HAP-1 (cell line): Measurements from ENCODE around the gene SNX32.

Experiments used
- DNase-seq, 2 experiments: peaks; one replicate each; pipeline ENCODE4 v3.0.0-alpha.2; 2016 to 2020; ENCODE audit warnings: low spot score in 2 of 2
- H3K27me3 ChIP-seq: fragments of 250-450 bp; sonication (Bioruptor Pico); 2 replicates; pipeline ENCODE4 v1.5.1; 2020; ENCODE audit warnings: low read depth, mild to moderate bottlenecking, moderate library complexity
- H3K36me3 ChIP-seq: fragments of 250-450 bp; sonication (Bioruptor Pico); replicated peaks from 2 replicates; pipeline ENCODE4 v1.5.1; 2020; ENCODE audit warnings: mild to moderate bottlenecking
- H3K4me1 ChIP-seq: fragments of 250-450 bp; sonication (Bioruptor Pico); 2 replicates; pipeline ENCODE4 v1.5.1; 2020; ENCODE audit warnings: mild to moderate bottlenecking
- H3K4me3 ChIP-seq: fragments of 250-450 bp; sonication (Bioruptor Pico); 2 replicates; pipeline ENCODE4 v1.5.1; 2020; ENCODE audit warnings: mild to moderate bottlenecking, moderate library complexity
- H3K9me3 ChIP-seq: fragments of 250-450 bp; sonication (Bioruptor Pico); 2 replicates; pipeline ENCODE4 v1.5.1; 2020; ENCODE audit warnings: mild to moderate bottlenecking, moderate library complexity
- in situ Hi-C: fragments of 300-500 bp; cut with MboI; formaldehyde crosslinking; loops from 3 replicates; pipeline ENCODE4 v1.14.3; 2020; ENCODE audit warnings: low sequenced_read_pairs, inconsistent platforms, mixed read lengths

SNX32 gene

DNA sequence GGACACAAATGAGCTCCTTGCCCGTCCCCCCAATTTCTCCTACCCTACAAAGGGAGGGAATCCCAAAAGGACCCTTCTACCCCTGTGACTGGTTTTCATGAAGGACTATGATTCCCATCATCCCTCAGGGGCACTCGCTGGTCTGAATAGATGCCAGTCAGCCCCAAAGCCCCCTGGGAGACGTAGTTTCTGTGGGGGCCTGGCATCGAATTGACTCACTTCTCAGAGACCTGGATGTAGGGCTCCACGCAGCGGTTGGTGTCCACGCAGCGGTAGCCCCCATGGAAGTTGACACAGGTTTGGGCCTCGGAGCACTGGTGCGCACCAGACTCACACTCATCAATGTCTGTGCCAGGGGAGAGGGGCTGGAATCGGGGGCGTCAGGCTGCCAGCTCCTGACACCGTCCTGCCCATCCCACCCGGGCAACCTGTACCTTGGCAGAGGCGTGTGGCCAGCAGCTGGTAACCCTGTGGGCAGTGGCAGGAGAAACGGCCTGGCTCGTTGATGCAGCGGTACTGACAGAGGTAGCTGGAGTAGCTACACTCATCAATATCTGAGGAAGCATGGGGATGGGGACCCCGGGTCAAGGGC is 34.4 kb downstream of the SNX32 start:
- in situ Hi-C loops = no loop called here

DNA sequence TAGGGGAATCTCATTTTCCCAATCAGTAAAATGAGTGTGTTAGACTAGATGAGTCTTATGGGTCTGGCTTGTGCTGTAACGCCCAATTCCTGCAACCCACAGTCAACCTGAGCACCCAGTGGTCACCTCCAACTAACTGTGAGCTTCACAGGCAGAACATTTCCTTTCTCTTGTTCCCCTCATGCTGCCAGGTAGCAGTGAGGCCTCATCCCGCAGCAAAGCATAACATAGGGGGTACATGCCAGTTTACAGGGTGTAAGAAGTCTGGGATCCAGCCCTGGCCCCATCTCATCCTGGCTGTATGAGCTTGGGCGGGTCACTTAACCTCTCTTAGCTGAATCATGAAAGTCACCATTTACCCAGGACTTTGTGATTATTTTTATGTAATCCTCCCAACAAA is 35.1 kb downstream of the SNX32 start:
- Histone ChIP-seq H3K27me3 (no peaks in the 10 kb centered on the region), H3K9me3 (no peaks in the 10 kb centered on the region), H3K4me1 (peaks cover 5% of the 10 kb centered on the region), H3K4me3 (no peak overlapping the region), H3K36me3 (peaks cover 33% of the 10 kb centered on the region)
- in situ Hi-C loops = no loop called here
- no peak for DNase-seq

More for the DNA sequence above, 34.4 kb downstream of the SNX32 start:
- peaks cover 39% of the 10 kb centered on the region for H3K36me3 ChIP-seq
- peaks cover 1% of the 10 kb centered on the region; the same call in 1 of the 2 replicates for H3K4me1 ChIP-seq
- H3K9me3 ChIP-seq = no peaks in the 10 kb centered on the region
- no peaks in the 10 kb centered on the region for H3K27me3 ChIP-seq
- H3K4me3 ChIP-seq = no peak overlapping the region
- DNase-seq = peak in 1 of 2 experiments; percentile 54

GRCh38 chr11:65869643-65870306 is 36.0 kb downstream of the SNX32 start:
- DNase-seq = no peak
- H3K36me3 ChIP-seq = peaks cover 24% of the 10 kb centered on the region
- H3K27me3 ChIP-seq = no peaks in the 10 kb centered on the region
- H3K9me3 ChIP-seq = no peaks in the 10 kb centered on the region
- no peak overlapping the region for H3K4me3 ChIP-seq
- in situ Hi-C loops = no loop called here
- H3K4me1 ChIP-seq = peaks cover 5% of the 10 kb centered on the region

DNA sequence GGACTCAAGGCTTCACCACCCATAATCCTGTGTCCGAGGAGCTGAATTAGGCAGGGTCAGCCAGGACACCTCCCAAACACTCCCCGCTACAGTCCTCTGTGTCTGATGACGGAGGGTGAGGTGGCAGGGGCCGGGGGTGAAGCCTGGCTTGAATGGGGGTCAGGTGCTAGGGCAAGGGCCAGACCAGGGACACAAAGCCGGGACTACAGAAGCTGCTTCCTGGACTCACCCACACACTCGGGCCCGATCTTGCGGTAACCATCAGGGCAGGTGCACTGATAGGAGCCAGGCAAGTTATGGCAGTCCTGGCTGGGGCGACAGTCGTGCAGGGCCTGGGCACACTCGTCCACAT is 36.5 kb downstream of the SNX32 start:
- H3K4me1 ChIP-seq = peaks cover 5% of the 10 kb centered on the region
- DNase-seq = no peak
- no peaks in the 10 kb centered on the region for H3K27me3 ChIP-seq
- no peak overlapping the region for H3K4me3 ChIP-seq
- in situ Hi-C loops = no loop called here
- H3K36me3 ChIP-seq = peaks cover 19% of the 10 kb centered on the region
- H3K9me3 ChIP-seq = no peaks in the 10 kb centered on the region

GRCh38 chr11:65870706-65871681 is 37.2 kb downstream of the SNX32 start:
- in situ Hi-C loops = no loop called here
- DNase-seq = peak in 1 of 2 experiments; percentile 44
- Histone ChIP-seq H3K36me3 (peaks cover 12% of the 10 kb centered on the region), H3K4me1 (peaks cover 5% of the 10 kb centered on the region), H3K4me3 (no peak overlapping the region), H3K9me3 (no peaks in the 10 kb centered on the region), H3K27me3 (no peaks in the 10 kb centered on the region)

DNA sequence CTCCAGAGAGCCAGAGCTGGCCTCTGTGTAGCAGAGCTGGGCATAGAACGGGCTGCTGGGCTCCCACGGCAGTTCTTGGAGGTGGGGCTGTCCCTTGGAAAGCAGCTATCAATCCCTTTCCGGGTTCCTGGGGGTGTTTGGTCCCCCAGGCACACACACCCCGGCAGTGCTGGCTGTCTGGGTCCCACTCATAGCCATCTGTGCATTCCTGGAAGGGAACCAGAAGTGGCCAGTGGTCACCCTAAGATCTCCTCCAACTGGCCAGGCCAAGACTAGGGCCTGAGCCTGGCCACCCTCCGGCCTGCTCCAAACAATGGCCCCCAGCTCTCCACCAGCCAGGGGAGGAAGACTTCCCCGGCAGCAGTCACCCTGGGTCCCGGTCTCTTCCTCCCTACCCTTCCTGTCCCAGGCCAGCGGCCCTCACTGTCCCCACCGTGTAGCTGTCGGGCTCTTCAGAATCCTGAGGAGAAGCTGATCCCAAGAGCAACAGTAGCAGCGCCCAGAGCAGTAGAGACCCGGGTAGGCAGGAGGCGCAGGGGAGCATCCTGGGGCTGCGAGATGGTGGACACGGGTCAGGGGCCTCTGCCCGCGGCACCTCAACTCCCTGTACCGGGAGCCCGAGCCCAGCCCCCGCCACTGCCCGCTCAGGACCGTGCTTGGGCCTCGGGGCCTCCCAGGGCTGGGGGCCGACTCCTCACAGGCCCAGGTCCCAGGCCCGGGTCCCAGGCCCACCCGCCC is 38.2 kb downstream of the SNX32 start:
- no peaks in the 10 kb centered on the region for H3K27me3 ChIP-seq
- peaks cover 5% of the 10 kb centered on the region for H3K4me1 ChIP-seq
- in situ Hi-C loops = no loop called here
- H3K36me3 ChIP-seq = peaks cover 6% of the 10 kb centered on the region
- no peak for DNase-seq
- H3K9me3 ChIP-seq = no peaks in the 10 kb centered on the region
- no peak overlapping the region for H3K4me3 ChIP-seq

DNA sequence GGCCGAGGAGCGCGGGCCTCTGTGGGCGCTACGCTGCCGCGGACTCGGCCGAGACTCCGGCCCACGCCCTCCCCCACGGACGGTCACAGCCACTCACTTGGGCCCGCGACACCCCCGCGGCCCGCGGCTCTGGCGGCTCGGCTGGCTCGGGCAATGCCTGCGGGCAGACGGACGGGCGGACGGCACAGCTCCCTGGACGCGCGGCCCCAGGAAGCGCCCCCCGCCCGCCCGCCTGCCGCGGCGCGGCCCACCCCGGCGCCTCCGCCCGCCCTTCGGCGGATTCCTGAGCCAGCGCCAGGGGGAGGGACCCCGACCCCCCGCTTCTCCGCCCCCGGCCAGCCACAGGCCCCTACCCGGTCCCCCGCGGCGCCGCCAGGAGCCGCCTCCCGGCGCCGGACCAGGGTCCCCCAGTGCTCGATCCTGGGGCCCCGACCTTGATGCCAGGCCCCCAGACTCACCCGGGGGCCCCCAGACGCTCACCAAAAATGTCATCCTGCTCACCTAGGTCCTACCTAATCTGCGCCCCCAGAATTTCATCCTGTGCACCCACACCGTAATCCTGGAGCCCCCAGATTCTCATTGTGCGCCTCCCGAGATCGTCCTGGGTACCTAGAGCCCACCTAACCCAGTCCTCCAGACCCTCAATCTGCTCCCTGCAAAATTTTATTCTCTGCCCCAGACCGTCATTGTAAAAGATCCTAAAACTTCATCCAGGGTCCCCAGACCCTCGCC is 39.0 kb downstream of the SNX32 start, which contains the start of gene EFEMP2:
EFEMP2 (minus strand) TSS at position 215 of the 732 bp plus-strand sequence. CDS start 446 bp downstream, outside the sequence.
- no peak for DNase-seq
- in situ Hi-C loops = no loop called here
- Histone ChIP-seq H3K36me3 (peaks cover 6% of the 10 kb centered on the region; the same call in 1 of the 2 replicates), H3K9me3 (no peaks in the 10 kb centered on the region), H3K27me3 (no peaks in the 10 kb centered on the region), H3K4me1 (peaks cover 5% of the 10 kb centered on the region), H3K4me3 (peak within 1 kb of the TSS; percentile 31)

DNA sequence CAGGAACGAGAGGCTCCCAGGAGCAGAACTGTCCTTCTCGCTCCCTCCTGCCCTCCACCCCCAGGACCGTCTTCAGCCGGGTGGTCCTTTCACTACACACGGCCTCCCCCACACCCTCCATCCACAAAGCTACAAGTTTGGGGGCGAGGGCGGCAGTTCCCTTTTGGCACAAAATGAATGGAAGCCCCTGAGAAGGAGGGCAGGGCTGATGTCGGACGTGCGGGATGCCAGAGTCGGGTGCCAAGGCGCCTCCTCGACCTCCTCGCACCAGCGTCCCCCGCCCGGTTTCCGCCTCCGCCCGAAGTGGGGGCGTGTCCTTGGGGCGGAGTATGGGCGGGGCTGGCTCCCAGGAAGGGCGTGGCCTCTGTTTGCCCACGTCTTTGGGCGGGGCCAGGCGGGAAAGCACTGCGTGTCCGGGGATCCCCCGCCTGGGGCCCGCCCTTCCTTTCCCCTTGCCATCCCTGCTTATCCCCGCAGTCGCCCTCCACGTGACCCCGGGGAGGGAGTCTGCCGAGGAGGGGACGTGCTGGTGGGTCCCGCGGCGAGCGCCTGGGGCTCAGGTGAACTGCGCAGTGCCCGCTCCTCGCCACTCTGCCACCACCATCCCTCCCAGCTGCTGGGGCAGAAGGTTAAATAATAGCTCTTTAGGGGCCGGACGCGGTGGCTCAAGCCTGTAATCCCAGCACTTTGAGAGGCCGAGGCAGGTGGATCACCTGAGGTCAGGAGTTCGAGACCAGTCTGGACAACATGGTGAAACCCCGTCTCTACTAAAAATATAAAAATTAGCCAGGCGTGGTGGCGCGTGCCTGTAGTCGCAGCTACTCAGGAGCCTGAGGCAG is 39.8 kb downstream of the SNX32 start:
- H3K27me3 ChIP-seq = no peaks in the 10 kb centered on the region
- H3K4me3 ChIP-seq = peak overlapping the region; percentile 31
- DNase-seq = peak; percentile 87 to 96
- H3K4me1 ChIP-seq = peaks cover 5% of the 10 kb centered on the region
- H3K36me3 ChIP-seq = no peaks in the 10 kb centered on the region
- in situ Hi-C loops = no loop called here
- no peaks in the 10 kb centered on the region for H3K9me3 ChIP-seq

- in situ Hi-C loops = loop anchor here (5.0 kb wide), 1 partner anchor 108 kb away; no protein-coding TSS in a partner anchor
Observed at GRCh38 chr11:65879617-65880016, 45.9 kb downstream of the SNX32 start, which contains the start of gene CTSW. Gene CTSW, plus strand, starts transcription at chr11:65879837. Its CDS starts 18 bp downstream, at chr11:65879855.

DNA sequence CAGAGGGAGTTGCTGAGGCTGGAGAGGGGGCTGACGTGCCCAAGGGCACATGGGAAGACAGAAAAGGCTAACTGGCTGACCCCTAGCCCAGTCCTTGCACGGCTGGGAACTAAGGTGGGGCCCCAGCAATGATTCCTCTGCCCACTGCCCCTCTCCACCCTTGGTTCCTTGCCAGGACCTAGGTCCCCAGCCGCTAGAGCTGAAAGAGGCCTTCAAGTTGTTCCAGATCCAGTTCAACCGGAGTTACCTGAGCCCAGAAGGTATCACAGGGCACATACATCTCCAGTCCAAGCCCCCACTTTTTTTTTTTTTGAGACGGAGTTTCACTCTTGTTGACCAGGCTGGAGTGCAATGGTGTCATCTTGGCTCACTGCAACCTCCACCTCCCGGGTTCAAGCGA is 46.3 kb downstream of the SNX32 start:
- Histone ChIP-seq H3K36me3 (peaks cover 30% of the 10 kb centered on the region), H3K27me3 (no peaks in the 10 kb centered on the region), H3K4me1 (peaks cover 2% of the 10 kb centered on the region; the same call in 1 of the 2 replicates), H3K9me3 (no peaks in the 10 kb centered on the region), H3K4me3 (no peak overlapping the region)
- no peak for DNase-seq
- in situ Hi-C loops = loop anchor here (5.0 kb wide), 1 partner anchor 107 kb away; no protein-coding TSS in a partner anchor

More at GRCh38 chr11:65879617-65880016, 45.9 kb downstream of the SNX32 start, which contains the start of gene CTSW:
- Histone ChIP-seq H3K27me3 (no peaks in the 10 kb centered on the region), H3K9me3 (no peaks in the 10 kb centered on the region), H3K36me3 (peaks cover 26% of the 10 kb centered on the region), H3K4me3 (no peak within 1 kb of the TSS), H3K4me1 (no peaks in the 10 kb centered on the region)
- no peak for DNase-seq

DNA sequence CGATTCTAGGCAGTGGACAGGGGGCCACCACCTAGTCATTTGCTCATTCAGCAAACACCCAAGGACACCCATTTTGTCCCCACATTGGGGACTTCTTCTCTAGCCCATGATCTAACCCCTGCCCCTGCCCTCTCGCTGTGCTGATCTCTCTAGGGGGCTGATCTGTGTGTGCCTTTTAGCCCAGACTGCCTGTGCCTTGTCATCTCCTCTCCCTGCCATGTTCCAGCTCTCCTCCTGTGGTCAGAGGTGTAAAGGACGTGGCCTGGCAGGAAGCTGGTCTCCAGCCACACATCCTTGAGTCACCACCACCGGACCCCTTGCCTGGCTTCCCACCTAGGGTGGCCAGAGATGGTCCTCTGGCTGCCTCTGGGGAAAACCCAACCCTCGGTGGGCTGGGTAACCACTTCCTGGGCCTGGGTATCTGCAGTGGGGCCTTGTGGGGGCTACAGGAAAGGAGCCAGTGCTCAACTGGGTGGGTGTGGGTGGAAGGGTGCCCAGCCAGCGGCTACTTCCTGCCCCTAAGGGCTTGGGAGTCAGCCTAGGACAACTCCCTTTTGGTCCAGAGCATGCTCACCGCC is 47.2 kb downstream of the SNX32 start:
- Histone ChIP-seq H3K4me1 (peaks cover 2% of the 10 kb centered on the region; the same call in 1 of the 2 replicates), H3K36me3 (peaks cover 38% of the 10 kb centered on the region), H3K4me3 (no peak overlapping the region), H3K9me3 (no peaks in the 10 kb centered on the region), H3K27me3 (no peaks in the 10 kb centered on the region)
- in situ Hi-C loops = loop anchor here (5.0 kb wide), 1 partner anchor 106 kb away; no protein-coding TSS in a partner anchor
- DNase-seq = no peak
